AG09319 (cell line): Measurements from ENCODE around the gene C1RL.

Experiments
- DNase-seq: peaks from one replicate; pipeline ENCODE4 v3.0.0-alpha.2; 2010; ENCODE audit warnings: low read depth; ENCODE audit errors: extremely low read depth
- TF ChIP-seq, protein P1 (sequence below): IDR thresholded peaks from 2 replicates; pipeline ENCODE4 v1.5.1; 2011; ENCODE audit warnings: low read depth, mild to moderate bottlenecking, inconsistent platforms, low read length, moderate library complexity

C1RL gene

DNA sequence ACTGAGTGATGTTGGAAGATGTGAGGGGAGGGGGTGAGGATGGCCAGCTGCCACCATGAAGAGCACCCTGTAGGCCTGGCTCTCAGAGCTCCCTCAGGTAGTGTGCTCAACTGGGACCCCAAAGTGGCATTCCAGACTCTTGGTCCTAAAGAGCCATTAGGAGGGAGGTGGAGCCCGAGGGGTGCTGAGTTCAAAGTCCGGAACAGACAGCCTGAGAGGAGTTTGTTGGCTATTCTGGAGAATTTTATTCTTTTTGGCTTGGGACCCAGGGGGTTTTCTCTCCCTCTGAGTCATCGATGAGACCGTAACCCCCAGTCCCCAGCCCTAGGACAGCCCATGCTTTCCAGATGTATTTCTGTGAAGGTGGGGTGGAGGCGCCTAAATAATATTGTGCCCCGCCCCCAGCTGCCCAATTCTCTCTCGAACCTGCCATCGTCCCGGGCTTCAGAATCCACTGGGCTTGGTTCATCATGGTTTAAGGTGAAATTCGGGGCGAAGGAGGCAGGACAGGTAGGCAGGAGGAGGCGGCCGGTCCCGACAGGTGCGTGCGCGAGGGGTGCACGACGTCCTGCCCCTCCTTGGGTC, 20.4 kb upstream of the C1RL start:
- DNase-seq: no peak
- TF ChIP-seq, protein P1, sequence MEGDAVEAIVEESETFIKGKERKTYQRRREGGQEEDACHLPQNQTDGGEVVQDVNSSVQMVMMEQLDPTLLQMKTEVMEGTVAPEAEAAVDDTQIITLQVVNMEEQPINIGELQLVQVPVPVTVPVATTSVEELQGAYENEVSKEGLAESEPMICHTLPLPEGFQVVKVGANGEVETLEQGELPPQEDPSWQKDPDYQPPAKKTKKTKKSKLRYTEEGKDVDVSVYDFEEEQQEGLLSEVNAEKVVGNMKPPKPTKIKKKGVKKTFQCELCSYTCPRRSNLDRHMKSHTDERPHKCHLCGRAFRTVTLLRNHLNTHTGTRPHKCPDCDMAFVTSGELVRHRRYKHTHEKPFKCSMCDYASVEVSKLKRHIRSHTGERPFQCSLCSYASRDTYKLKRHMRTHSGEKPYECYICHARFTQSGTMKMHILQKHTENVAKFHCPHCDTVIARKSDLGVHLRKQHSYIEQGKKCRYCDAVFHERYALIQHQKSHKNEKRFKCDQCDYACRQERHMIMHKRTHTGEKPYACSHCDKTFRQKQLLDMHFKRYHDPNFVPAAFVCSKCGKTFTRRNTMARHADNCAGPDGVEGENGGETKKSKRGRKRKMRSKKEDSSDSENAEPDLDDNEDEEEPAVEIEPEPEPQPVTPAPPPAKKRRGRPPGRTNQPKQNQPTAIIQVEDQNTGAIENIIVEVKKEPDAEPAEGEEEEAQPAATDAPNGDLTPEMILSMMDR: no peak

DNA sequence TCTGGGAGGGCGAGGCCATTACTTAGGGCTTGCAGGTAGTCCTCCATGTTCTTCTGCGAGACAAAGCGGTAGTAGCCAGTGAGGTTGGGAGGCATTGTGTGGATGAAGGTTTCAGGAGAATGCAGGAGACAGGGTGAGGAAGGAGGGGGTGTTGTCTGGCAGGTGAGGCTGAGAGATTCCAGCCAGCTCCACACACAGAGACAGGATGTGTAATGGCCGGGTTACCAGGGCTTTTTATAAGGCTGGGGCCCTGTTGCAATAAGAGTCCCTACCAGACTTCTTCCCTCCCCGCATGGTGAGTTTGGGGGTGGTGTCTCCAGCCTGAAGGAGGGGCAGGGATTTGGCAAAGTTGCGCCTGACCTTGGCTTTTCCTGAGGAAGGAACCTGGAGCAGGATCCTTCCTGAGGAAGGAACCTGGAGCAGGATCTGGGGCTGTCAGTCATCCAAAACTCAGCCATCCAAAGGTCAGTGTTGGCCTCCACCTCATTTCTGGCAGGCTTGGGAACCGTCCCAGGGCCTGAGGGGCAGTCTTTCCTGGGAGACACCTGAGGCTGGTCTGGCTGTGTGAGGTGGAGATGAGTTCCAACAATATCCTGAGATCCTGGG, 19.8 kb upstream of the C1RL start, which contains the start of gene RBP5:
Gene RBP5 (minus strand): TSS at position 209 of the 606 bp plus-strand sequence. CDS start 114 bp downstream, at position 95.
- TF ChIP-seq, protein P1: no peak
- no peak for DNase-seq

DNA sequence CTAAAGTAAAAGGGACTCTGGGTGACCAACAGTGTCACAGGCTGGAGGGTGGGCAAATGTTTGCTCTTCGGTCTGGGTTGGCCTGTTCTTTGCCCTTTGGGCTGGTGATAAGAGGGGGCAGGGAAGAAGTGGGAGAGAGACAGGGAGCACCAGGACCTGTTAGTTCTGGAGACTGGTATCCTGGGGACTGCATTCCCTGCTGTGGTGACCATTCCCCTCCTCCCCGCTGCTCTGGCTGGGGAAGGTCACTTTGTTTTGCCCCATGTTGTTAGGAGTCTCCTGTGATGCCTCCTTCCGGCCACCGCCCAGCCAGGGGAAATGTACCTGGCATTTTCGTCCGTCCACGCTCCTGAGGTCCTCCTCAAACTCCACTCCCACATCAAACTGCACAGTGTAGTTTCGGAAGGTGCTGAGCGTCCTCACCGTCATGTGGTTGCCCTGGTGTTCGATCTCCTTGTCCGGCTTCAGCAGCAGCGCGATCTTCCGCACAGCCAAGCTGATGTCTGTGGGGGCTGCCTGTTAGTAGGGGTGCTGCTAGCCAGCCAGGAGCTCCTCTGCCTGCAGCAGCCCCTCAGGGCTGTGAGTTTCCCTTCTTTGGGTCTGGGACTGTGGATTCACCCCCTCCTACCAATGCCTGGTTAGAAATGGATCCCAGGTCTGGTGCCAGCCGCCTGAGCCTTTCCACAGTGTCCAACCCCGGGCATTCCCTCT, 19.1 kb upstream of the C1RL start:
- no peak for DNase-seq
- TF ChIP-seq, protein P1: no peak

GRCh38 chr12:7125632-7126227, 16.7 kb upstream of the C1RL start:
- TF ChIP-seq, protein P1: no peak
- DNase-seq: no peak

DNA sequence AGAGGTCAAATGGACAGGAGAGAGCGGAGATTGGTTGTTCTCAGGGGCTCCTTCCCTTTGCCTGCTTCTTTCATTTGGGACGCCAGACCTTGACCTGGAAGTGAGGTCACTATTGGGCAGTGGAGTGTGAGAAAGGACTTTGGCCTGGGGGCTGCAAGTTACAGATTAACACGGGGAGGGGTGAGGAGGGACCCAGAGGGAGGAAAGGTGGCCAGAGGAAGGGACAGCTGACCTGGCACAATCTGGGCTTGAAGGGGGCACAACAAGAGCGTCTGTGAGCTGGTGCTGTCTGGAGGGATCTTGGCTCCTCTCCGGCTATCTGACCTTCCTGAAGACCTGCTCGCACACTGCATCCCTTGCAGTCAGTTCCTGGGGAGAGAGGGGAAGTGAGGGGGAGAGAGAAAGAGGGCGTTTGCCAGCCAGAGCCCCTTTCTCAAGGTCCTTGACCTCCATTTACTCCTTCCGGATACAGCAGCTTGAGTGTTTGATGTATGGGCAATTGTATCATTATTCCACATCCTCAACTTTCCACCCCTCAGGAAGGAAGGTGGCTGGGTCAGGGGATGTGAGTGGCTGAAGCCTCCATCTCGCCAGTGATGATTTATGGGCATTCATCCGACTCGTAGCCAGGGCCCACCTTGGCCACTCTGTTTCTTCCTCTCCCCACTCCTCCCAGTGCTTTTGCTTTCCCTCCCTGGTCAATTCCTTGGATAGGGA, 14.9 kb upstream of the C1RL start:
- no peak for DNase-seq
- TF ChIP-seq, protein P1: no peak

GRCh38 chr12:7122811-7123769, 14.1 kb upstream of the C1RL start:
- no peak for DNase-seq

More at GRCh38 chr12:7122811-7123769, 14.1 kb upstream of the C1RL start:
- TF ChIP-seq, protein P1: no peak
